Kidney epithelial cell (primary cell): ENCODE measurements around the gene MCM9. TPM values are rescaled to one million over a fixed set of nuclear protein-coding genes. Genes with fewer than 3 reads are reported as not detected.
"Not testable (repeated sequence)": the region's sequence is repeated elsewhere in the genome, so short reads cannot be mapped to it uniquely, and the experiment has no call there.

Experiments used
- DNase-seq: peaks from one replicate; pipeline ENCODE4 v3.0.0-alpha.2; 2010; ENCODE audit warnings: low read depth
- H3K27me3 ChIP-seq: 2 replicates; pipeline ENCODE4 v1.6.0; 2011; ENCODE audit warnings: low read length; ENCODE audit not compliant: control insufficient read depth, insufficient read depth
- H3K36me3 ChIP-seq: 2 replicates; pipeline ENCODE4 v1.5.1; 2011; ENCODE audit warnings: low read length; ENCODE audit not compliant: control insufficient read depth, insufficient read depth
- H3K4me3 ChIP-seq: 2 replicates; pipeline ENCODE4 v1.5.1; 2011; ENCODE audit warnings: low read depth, mild to moderate bottlenecking, control low read depth, low read length
- total RNA-seq: library from RNA; depleted of rRNA; stranded (reverse); fragments of >200 nt; gene quantifications from 2 replicates; pipeline ENCODE4 v1.2.3, GENCODE V29; 2015
- TF ChIP-seq, protein P1 (sequence below): IDR thresholded peaks from 2 replicates; pipeline ENCODE4 v1.5.1; 2011; ENCODE audit warnings: mild to moderate bottlenecking, moderate library complexity, low read length, control low read depth, inconsistent platforms; ENCODE audit not compliant: insufficient read depth, poor library complexity, severe bottlenecking

The MCM9 gene
- total RNA-seq, 1 donor from 2014 or later, result 14.2 TPM

GRCh38 chr6:118799826-118800225, 135.1 kb downstream of the MCM9 start:
- H3K27me3 ChIP-seq, result no peaks in the 10 kb centered on the region
- H3K36me3 ChIP-seq, result no peaks in the 10 kb centered on the region
- TF ChIP-seq, protein P1, sequence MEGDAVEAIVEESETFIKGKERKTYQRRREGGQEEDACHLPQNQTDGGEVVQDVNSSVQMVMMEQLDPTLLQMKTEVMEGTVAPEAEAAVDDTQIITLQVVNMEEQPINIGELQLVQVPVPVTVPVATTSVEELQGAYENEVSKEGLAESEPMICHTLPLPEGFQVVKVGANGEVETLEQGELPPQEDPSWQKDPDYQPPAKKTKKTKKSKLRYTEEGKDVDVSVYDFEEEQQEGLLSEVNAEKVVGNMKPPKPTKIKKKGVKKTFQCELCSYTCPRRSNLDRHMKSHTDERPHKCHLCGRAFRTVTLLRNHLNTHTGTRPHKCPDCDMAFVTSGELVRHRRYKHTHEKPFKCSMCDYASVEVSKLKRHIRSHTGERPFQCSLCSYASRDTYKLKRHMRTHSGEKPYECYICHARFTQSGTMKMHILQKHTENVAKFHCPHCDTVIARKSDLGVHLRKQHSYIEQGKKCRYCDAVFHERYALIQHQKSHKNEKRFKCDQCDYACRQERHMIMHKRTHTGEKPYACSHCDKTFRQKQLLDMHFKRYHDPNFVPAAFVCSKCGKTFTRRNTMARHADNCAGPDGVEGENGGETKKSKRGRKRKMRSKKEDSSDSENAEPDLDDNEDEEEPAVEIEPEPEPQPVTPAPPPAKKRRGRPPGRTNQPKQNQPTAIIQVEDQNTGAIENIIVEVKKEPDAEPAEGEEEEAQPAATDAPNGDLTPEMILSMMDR, result no peak
- no peak overlapping the region for H3K4me3 ChIP-seq
- no peak for DNase-seq

- not testable (repeated sequence) for DNase-seq, H3K4me3 ChIP-seq, H3K36me3 ChIP-seq, H3K27me3 ChIP-seq
Measured at GRCh38 chr6:118796548-118796947, 138.4 kb downstream of the MCM9 start.

DNA sequence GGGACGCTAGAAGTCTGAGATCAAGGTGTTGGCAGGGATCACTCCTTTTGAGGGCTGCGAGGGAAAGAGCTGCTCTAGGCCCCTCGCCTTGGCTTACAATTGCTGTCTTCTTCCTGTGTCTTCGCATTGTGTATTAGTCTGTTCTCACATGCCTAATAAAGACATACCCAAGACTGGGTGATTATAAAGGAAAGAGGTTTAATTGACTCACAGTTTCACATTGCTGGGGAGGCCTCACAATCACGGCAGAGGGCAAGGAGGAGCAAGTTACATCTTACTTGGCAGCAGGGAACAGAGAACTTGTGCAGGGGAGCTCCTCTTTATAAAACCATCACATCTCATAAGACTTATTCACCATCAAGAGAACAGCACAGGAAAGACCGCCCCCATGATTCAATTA, 143.5 kb downstream of the MCM9 start:
- no peak overlapping the region for H3K4me3 ChIP-seq
- DNase-seq, result no peak
- no peaks in the 10 kb centered on the region for H3K27me3 ChIP-seq
- no peaks in the 10 kb centered on the region for H3K36me3 ChIP-seq
- TF ChIP-seq, protein P1, result no peak

- TF ChIP-seq, protein P1, result no peak
- no peak overlapping the region for H3K4me3 ChIP-seq
Measured at GRCh38 chr6:118789954-118790353, 145.0 kb downstream of the MCM9 start.

GRCh38 chr6:118789419-118789818, 145.5 kb downstream of the MCM9 start:
- no peak overlapping the region for H3K4me3 ChIP-seq
- no peak for DNase-seq
- no peaks in the 10 kb centered on the region for H3K27me3 ChIP-seq
- TF ChIP-seq, protein P1, result no peak
- H3K36me3 ChIP-seq, result no peaks in the 10 kb centered on the region

More at GRCh38 chr6:118789954-118790353, 145.0 kb downstream of the MCM9 start:
- no peak for DNase-seq
- H3K36me3 ChIP-seq, result no peaks in the 10 kb centered on the region
- no peaks in the 10 kb centered on the region for H3K27me3 ChIP-seq

DNA sequence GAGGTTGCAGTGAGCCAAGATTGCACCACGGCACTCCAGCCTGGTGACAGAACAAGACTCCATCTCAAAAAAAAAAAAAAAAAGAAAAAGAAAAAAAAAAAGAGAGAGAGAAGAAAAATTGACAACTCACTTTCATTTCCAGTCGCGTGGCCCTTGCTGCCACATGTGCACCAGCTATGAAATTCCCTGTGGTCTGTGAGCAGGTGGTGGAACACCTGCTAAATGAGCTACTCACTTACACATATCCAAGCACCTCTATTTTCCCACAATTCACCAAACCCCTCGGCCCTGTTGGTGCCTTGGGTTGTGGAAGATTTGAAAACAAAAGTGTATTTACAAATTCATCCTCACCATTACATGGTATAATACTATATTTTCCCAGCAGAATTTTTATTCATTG, 146.3 kb downstream of the MCM9 start:
- H3K4me3 ChIP-seq, result no peak overlapping the region
- no peak for DNase-seq
- TF ChIP-seq, protein P1, result no peak
- no peaks in the 10 kb centered on the region for H3K27me3 ChIP-seq
- no peaks in the 10 kb centered on the region for H3K36me3 ChIP-seq
